ENCODE data around the gene CHST9.

GRCh38 chr18:27124196-27124595 lies 60.9 kb downstream of the CHST9 start:
- TF ChIP-seq POLR2A (IDR thresholded peaks at IDR 0.05; ENCODE audit: low read depth, low read length): no peak
- no peak for TF ChIP-seq MAX (IDR thresholded peaks at IDR 0.05; ENCODE audit: insufficient read depth, insufficient read length)
- TF ChIP-seq CTCF (IDR thresholded peaks at IDR 0.05; ENCODE audit: extremely low read depth in 1 of 2, insufficient read depth in 1 of 2, low read depth in 1 of 2, low read length in 2 of 2): no peak
- TF ChIP-seq EZH2 (IDR thresholded peaks at IDR 0.05; ENCODE audit: borderline replicate concordance, low read depth, low read length, severe bottlenecking): no peak

All from endothelial cell of umbilical vein (primary cell).